Mucosa of rectum (tissue), 2 donors: ENCODE results near the gene PKNOX2.

Experiments
- H3K27ac ChIP-seq, 2 donors: one replicate each; pipeline ENCODE4 v1.7.0; 2013; ENCODE audit warnings: inconsistent platforms in 2 of 2, low read depth in 2 of 2, low read length in 2 of 2
- H3K27me3 ChIP-seq, 2 donors: one replicate each; pipeline ENCODE4 v1.7.0; 2013; ENCODE audit warnings: low read length in 2 of 2; ENCODE audit not compliant: control insufficient read depth in 2 of 2, insufficient read depth in 2 of 2
- H3K36me3 ChIP-seq, 2 donors: one replicate each; pipeline ENCODE4 v1.7.0; 2013; ENCODE audit warnings: low read length in 2 of 2; ENCODE audit not compliant: control insufficient read depth in 2 of 2, insufficient read depth in 2 of 2
- H3K4me1 ChIP-seq, 2 donors: one replicate each; pipeline ENCODE4 v1.7.0; 2013; ENCODE audit warnings: low read length in 2 of 2, mild to moderate bottlenecking in 1 of 2; ENCODE audit not compliant: control insufficient read depth in 2 of 2, insufficient read depth in 2 of 2
- H3K4me3 ChIP-seq, 2 donors: one replicate each; pipeline ENCODE4 v1.7.0; 2013; ENCODE audit warnings: low read length in 2 of 2
- H3K9ac ChIP-seq, 2 donors: one replicate each; pipeline ENCODE4 v1.7.0; 2013; ENCODE audit warnings: low read length in 2 of 2, low read depth in 1 of 2, mild to moderate bottlenecking in 1 of 2
- H3K9me3 ChIP-seq, 2 donors: one replicate each; pipeline ENCODE4 v1.7.0; 2013; ENCODE audit warnings: low read length in 2 of 2; ENCODE audit not compliant: control insufficient read depth in 2 of 2
- donor health status: healthy.
- donor health status: Normal muscosa, but diverticular disease.

PKNOX2 gene

GRCh38 chr11:125164422-125165110 lies at the start of gene PKNOX2:
PKNOX2 (plus strand) TSS chr11:125164751; CDS start chr11:125351306, 186,555 bp downstream.
- Histone ChIP-seq H3K36me3 (no peaks in the 10 kb centered on the region), H3K27me3 (peaks cover 29 to 53% of the 10 kb centered on the region in 2 donors), H3K4me1 (peaks cover 2 to 10% of the 10 kb centered on the region in 2 donors), H3K4me3 (peak within 1 kb of the TSS; percentile 64 to 74), H3K27ac (peak within 1 kb of the TSS; percentile 64 to 68), H3K9ac (peak within 1 kb of the TSS; percentile 41 to 65), H3K9me3 (no peaks in the 10 kb centered on the region)

- Histone ChIP-seq H3K27ac (no peak overlapping the region), H3K4me3 (no peak overlapping the region), H3K9ac (no peak overlapping the region)
Observed at GRCh38 chr11:125117429-125117828, 47.1 kb upstream of the PKNOX2 start.

GRCh38 chr11:125123194-125123946 lies 41.2 kb upstream of the PKNOX2 start:
- Histone ChIP-seq H3K36me3 (no peaks in the 10 kb centered on the region), H3K27ac (no peak overlapping the region), H3K4me1 (peaks cover 0 to 4% of the 10 kb centered on the region in 2 donors), H3K9ac (no peak overlapping the region), H3K4me3 (peak overlapping the region in 1 of 2 donors; percentile 4), H3K27me3 (peaks cover 0 to 5% of the 10 kb centered on the region in 2 donors), H3K9me3 (no peaks in the 10 kb centered on the region)

More at GRCh38 chr11:125117429-125117828, 47.1 kb upstream of the PKNOX2 start:
- H3K36me3 ChIP-seq = no peaks in the 10 kb centered on the region
- H3K27me3 ChIP-seq = peaks cover 0 to 5% of the 10 kb centered on the region in 2 donors
- no peaks in the 10 kb centered on the region for H3K9me3 ChIP-seq
- no peaks in the 10 kb centered on the region for H3K4me1 ChIP-seq

GRCh38 chr11:125123947-125124617 lies 40.5 kb upstream of the PKNOX2 start:
- H3K9me3 ChIP-seq = no peaks in the 10 kb centered on the region
- peaks cover 0 to 5% of the 10 kb centered on the region in 2 donors for H3K27me3 ChIP-seq
- peaks cover 0 to 4% of the 10 kb centered on the region in 2 donors for H3K4me1 ChIP-seq
- H3K9ac ChIP-seq = no peak overlapping the region
- no peaks in the 10 kb centered on the region for H3K36me3 ChIP-seq
- no peak overlapping the region for H3K27ac ChIP-seq
- peak overlapping the region in 1 of 2 donors; percentile 4 for H3K4me3 ChIP-seq

GRCh38 chr11:125124618-125124992 lies 39.9 kb upstream of the PKNOX2 start:
- Histone ChIP-seq H3K27me3 (peaks cover 0 to 4% of the 10 kb centered on the region in 2 donors), H3K4me3 (no peak overlapping the region), H3K9me3 (no peaks in the 10 kb centered on the region), H3K27ac (no peak overlapping the region), H3K36me3 (no peaks in the 10 kb centered on the region), H3K9ac (no peak overlapping the region), H3K4me1 (peaks cover 0 to 4% of the 10 kb centered on the region in 2 donors)

GRCh38 chr11:125128450-125128849 lies 36.1 kb upstream of the PKNOX2 start:
- H3K9me3 ChIP-seq = no peaks in the 10 kb centered on the region
- H3K4me3 ChIP-seq = no peak overlapping the region
- peaks cover 0 to 3% of the 10 kb centered on the region in 2 donors for H3K4me1 ChIP-seq
- H3K27me3 ChIP-seq = peaks cover 0 to 4% of the 10 kb centered on the region in 2 donors
- H3K27ac ChIP-seq = no peak overlapping the region
- H3K9ac ChIP-seq = no peak overlapping the region
- no peaks in the 10 kb centered on the region for H3K36me3 ChIP-seq

GRCh38 chr11:125129316-125129993 lies 35.1 kb upstream of the PKNOX2 start:
- Histone ChIP-seq H3K4me1 (no peaks in the 10 kb centered on the region), H3K9ac (no peak overlapping the region), H3K36me3 (no peaks in the 10 kb centered on the region), H3K4me3 (no peak overlapping the region), H3K9me3 (no peaks in the 10 kb centered on the region), H3K27me3 (peaks cover 0 to 4% of the 10 kb centered on the region in 2 donors), H3K27ac (no peak overlapping the region)

- Histone ChIP-seq H3K36me3 (no peaks in the 10 kb centered on the region), H3K27ac (no peak overlapping the region)
Observed at GRCh38 chr11:125132071-125132470, 32.5 kb upstream of the PKNOX2 start.

GRCh38 chr11:125132596-125132995 lies 32.0 kb upstream of the PKNOX2 start:
- Histone ChIP-seq H3K36me3 (no peaks in the 10 kb centered on the region), H3K4me1 (no peaks in the 10 kb centered on the region), H3K27me3 (peaks cover 2 to 4% of the 10 kb centered on the region in 2 donors), H3K27ac (no peak overlapping the region), H3K9me3 (no peaks in the 10 kb centered on the region), H3K9ac (no peak overlapping the region), H3K4me3 (no peak overlapping the region)

More at GRCh38 chr11:125132071-125132470, 32.5 kb upstream of the PKNOX2 start:
- Histone ChIP-seq H3K9ac (no peak overlapping the region), H3K4me3 (no peak overlapping the region), H3K27me3 (peaks cover 2 to 4% of the 10 kb centered on the region in 2 donors), H3K9me3 (no peaks in the 10 kb centered on the region), H3K4me1 (no peaks in the 10 kb centered on the region)
